ENCODE data around the gene RPS6KL1.
A peak's percentile ranks its signal among the peaks of the same experiment; 100 is the strongest.

Gene RPS6KL1

GRCh38 chr14:74911221-74911620 is 11.8 kb downstream of the RPS6KL1 start:
- DNase-seq: no peak

- no peak for DNase-seq
These were observed 12.5 kb downstream of the RPS6KL1 start for GRCh38 chr14:74910556-74910955.

GRCh38 chr14:74909911-74910310 is 13.1 kb downstream of the RPS6KL1 start:
- DNase-seq: no peak

- no peak for DNase-seq
These were observed 13.6 kb downstream of the RPS6KL1 start for GRCh38 chr14:74909501-74909900.

GRCh38 chr14:74908861-74909341 is 14.2 kb downstream of the RPS6KL1 start:
- DNase-seq: no peak

GRCh38 chr14:74907744-74908143 is 15.3 kb downstream of the RPS6KL1 start:
- DNase-seq: no peak

GRCh38 chr14:74906925-74907521 is 16.0 kb downstream of the RPS6KL1 start:
- no peak for DNase-seq

GRCh38 chr14:74905595-74906142 is 17.4 kb downstream of the RPS6KL1 start:
- DNase-seq: peak; percentile 34 to 36

GRCh38 chr14:74904635-74905503 is 18.2 kb downstream of the RPS6KL1 start:
- DNase-seq: no peak

GRCh38 chr14:74902941-74903705 is 19.9 kb downstream of the RPS6KL1 start:
- no peak for DNase-seq

GRCh38 chr14:74898694-74899093 is 24.4 kb downstream of the RPS6KL1 start:
- DNase-seq: no peak

- DNase-seq: no peak
These were observed 25.0 kb downstream of the RPS6KL1 start for GRCh38 chr14:74898083-74898482.

- DNase-seq: no peak
These were observed 25.4 kb downstream of the RPS6KL1 start for GRCh38 chr14:74897642-74898041.

- no peak for DNase-seq
These were observed 26.7 kb downstream of the RPS6KL1 start for GRCh38 chr14:74896400-74896799.

- no peak for DNase-seq
These were observed 29.4 kb downstream of the RPS6KL1 start for GRCh38 chr14:74893614-74894091.

- no peak for DNase-seq
These were observed 30.3 kb downstream of the RPS6KL1 start for GRCh38 chr14:74892745-74893144.

GRCh38 chr14:74891870-74892269 is 31.2 kb downstream of the RPS6KL1 start:
- DNase-seq: no peak

GRCh38 chr14:74890262-74890661 is 32.8 kb downstream of the RPS6KL1 start:
- DNase-seq: no peak

GRCh38 chr14:74888164-74889158 is 34.6 kb downstream of the RPS6KL1 start:
- no peak for DNase-seq

GRCh38 chr14:74886001-74886400 is 37.1 kb downstream of the RPS6KL1 start:
- no peak for DNase-seq

GRCh38 chr14:74882103-74882920 is 40.7 kb downstream of the RPS6KL1 start:
- DNase-seq: no peak
